Activated naive CD4-positive, alpha-beta T cell treated with anti-CD3 and anti-CD28 coated beads, Interleukin-2, amount 50 U/mL, for 16 hours (primary cell): ENCODE results near the gene SORL1.
"Not testable (repeated sequence)": the region's sequence is repeated elsewhere in the genome, so short reads cannot be mapped to it uniquely, and the experiment has no call there.

ENCODE experiments used
- DNase-seq: peaks from one replicate; pipeline ENCODE4 v3.0.0-alpha.2; 2020

Gene SORL1

GRCh38 chr11:121634273-121634672, 182.2 kb downstream of the SORL1 start:
- DNase-seq: no peak

GRCh38 chr11:121634889-121635288, 182.8 kb downstream of the SORL1 start:
- DNase-seq: no peak

GRCh38 chr11:121636081-121636799, 184.1 kb downstream of the SORL1 start:
- no peak for DNase-seq

GRCh38 chr11:121636800-121637176, 184.7 kb downstream of the SORL1 start:
- DNase-seq: no peak

GRCh38 chr11:121637587-121637986, 185.5 kb downstream of the SORL1 start:
- not testable (repeated sequence) for DNase-seq

- no peak for DNase-seq
Measured at GRCh38 chr11:121643479-121644186, 191.5 kb downstream of the SORL1 start.

- no peak for DNase-seq
Measured at GRCh38 chr11:121644187-121644512, 192.0 kb downstream of the SORL1 start.

- DNase-seq: no peak
Measured at GRCh38 chr11:121645001-121645400, 192.9 kb downstream of the SORL1 start.

- no peak for DNase-seq
Measured at GRCh38 chr11:121645596-121645995, 193.5 kb downstream of the SORL1 start.

GRCh38 chr11:121648306-121648705, 196.2 kb downstream of the SORL1 start:
- no peak for DNase-seq

- no peak for DNase-seq
Measured at GRCh38 chr11:121649798-121650197, 197.7 kb downstream of the SORL1 start.

- no peak for DNase-seq
Measured at GRCh38 chr11:121650351-121651256, 198.5 kb downstream of the SORL1 start.

- no peak for DNase-seq
Measured at GRCh38 chr11:121651257-121651605, 199.1 kb downstream of the SORL1 start.

- DNase-seq: no peak
Measured at GRCh38 chr11:121652971-121653370, 200.9 kb downstream of the SORL1 start.

- no peak for DNase-seq
Measured at GRCh38 chr11:121654259-121654842, 202.2 kb downstream of the SORL1 start.

- no peak for DNase-seq
Measured at GRCh38 chr11:121654843-121655536, 202.9 kb downstream of the SORL1 start.

GRCh38 chr11:121655537-121656327, 203.6 kb downstream of the SORL1 start:
- peak; percentile 81 for DNase-seq

GRCh38 chr11:121656328-121657090, 204.4 kb downstream of the SORL1 start:
- DNase-seq: no peak

GRCh38 chr11:121657146-121657545, 205.0 kb downstream of the SORL1 start:
- DNase-seq: no peak

- DNase-seq: no peak
Measured at GRCh38 chr11:121659811-121660210, 207.7 kb downstream of the SORL1 start.

- no peak for DNase-seq
Measured at GRCh38 chr11:121661880-121662486, 209.9 kb downstream of the SORL1 start.
